Measurements from ENCODE around the gene ANKS1B.

The ANKS1B gene

GRCh38 chr12:99111600-99111999, 873.1 kb downstream of the ANKS1B start:
- Histone ChIP-seq H2AFZ (ENCODE audit: low read length) (no peak overlapping the region), H3K27ac (ENCODE audit: low read depth, low read length, poor library complexity, severe bottlenecking) (no peak overlapping the region), H4K20me1 (ENCODE audit: insufficient read depth, low read length) (no peaks in the 10 kb centered on the region), H3K4me3 (ENCODE audit: low read depth, low read length, poor library complexity, severe bottlenecking) (no peak overlapping the region), H3K4me2 (ENCODE audit: low read length) (no peak overlapping the region), H3K9me2 (ENCODE audit: low read depth, low read length) (no peaks in the 10 kb centered on the region), H3K9me3 (ENCODE audit: low read length) (no peaks in the 10 kb centered on the region), H3K9ac (ENCODE audit: low read length) (no peak overlapping the region), H3K27me3 (ENCODE audit: insufficient read depth, low read length) (no peaks in the 10 kb centered on the region), H3K79me2 (ENCODE audit: insufficient read depth, low read length) (no peaks in the 10 kb centered on the region), H3K4me1 (ENCODE audit: insufficient read depth, low read length, severe bottlenecking) (no peaks in the 10 kb centered on the region), H3F3A (ENCODE audit: insufficient read depth, low read length) (no peaks in the 10 kb centered on the region), H3K36me3 (ENCODE audit: insufficient read depth, low read length) (no peaks in the 10 kb centered on the region)
- TF ChIP-seq, protein P1, sequence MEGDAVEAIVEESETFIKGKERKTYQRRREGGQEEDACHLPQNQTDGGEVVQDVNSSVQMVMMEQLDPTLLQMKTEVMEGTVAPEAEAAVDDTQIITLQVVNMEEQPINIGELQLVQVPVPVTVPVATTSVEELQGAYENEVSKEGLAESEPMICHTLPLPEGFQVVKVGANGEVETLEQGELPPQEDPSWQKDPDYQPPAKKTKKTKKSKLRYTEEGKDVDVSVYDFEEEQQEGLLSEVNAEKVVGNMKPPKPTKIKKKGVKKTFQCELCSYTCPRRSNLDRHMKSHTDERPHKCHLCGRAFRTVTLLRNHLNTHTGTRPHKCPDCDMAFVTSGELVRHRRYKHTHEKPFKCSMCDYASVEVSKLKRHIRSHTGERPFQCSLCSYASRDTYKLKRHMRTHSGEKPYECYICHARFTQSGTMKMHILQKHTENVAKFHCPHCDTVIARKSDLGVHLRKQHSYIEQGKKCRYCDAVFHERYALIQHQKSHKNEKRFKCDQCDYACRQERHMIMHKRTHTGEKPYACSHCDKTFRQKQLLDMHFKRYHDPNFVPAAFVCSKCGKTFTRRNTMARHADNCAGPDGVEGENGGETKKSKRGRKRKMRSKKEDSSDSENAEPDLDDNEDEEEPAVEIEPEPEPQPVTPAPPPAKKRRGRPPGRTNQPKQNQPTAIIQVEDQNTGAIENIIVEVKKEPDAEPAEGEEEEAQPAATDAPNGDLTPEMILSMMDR (IDR thresholded peaks at IDR 0.05; ENCODE audit: low read length), result no peak
- no peak for TF ChIP-seq EZH2 (IDR thresholded peaks at IDR 0.05; ENCODE audit: borderline replicate concordance, low read length)

DNA sequence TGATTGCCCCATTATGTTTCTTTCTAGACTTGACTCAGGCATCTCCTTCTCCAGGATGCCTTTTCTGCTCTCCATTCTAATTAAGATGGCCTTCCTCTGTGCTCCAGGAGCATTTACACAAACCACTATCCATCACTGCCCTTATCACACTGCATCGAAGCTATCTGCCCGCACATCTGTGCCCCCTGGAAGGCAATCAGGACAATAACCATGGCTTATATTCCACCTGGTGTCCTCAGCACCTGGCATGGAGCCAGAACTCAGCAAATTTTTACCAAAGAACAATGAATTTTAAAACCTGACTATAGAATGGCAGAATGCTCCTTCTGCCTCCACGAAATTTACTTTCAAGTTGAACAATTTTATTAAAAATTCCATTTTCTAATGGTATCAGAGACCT, 873.9 kb downstream of the ANKS1B start:
- no peak overlapping the region for H3K27ac ChIP-seq (ENCODE audit: low read depth, low read length, poor library complexity, severe bottlenecking)
- H3K9ac ChIP-seq (ENCODE audit: low read length), result no peak overlapping the region
- no peaks in the 10 kb centered on the region for H3K9me3 ChIP-seq (ENCODE audit: low read length)
- no peak for TF ChIP-seq EZH2 (IDR thresholded peaks at IDR 0.05; ENCODE audit: borderline replicate concordance, low read length)
- TF ChIP-seq, protein P1 (IDR thresholded peaks at IDR 0.05; ENCODE audit: low read length), result no peak
- no peak overlapping the region for H3K4me3 ChIP-seq (ENCODE audit: low read depth, low read length, poor library complexity, severe bottlenecking)
- H3K9me2 ChIP-seq (ENCODE audit: low read depth, low read length), result no peaks in the 10 kb centered on the region
- no peak overlapping the region for H2AFZ ChIP-seq (ENCODE audit: low read length)
- no peaks in the 10 kb centered on the region for H3K79me2 ChIP-seq (ENCODE audit: insufficient read depth, low read length)
- no peaks in the 10 kb centered on the region for H3K4me1 ChIP-seq (ENCODE audit: insufficient read depth, low read length, severe bottlenecking)
- H3F3A ChIP-seq (ENCODE audit: insufficient read depth, low read length), result no peaks in the 10 kb centered on the region
- H3K36me3 ChIP-seq (ENCODE audit: insufficient read depth, low read length), result no peaks in the 10 kb centered on the region
- no peak overlapping the region for H3K4me2 ChIP-seq (ENCODE audit: low read length)
- no peaks in the 10 kb centered on the region for H4K20me1 ChIP-seq (ENCODE audit: insufficient read depth, low read length)
- H3K27me3 ChIP-seq (ENCODE audit: insufficient read depth, low read length), result no peaks in the 10 kb centered on the region

GRCh38 chr12:99110212-99110611, 874.5 kb downstream of the ANKS1B start:
- no peak overlapping the region for H3K27ac ChIP-seq (ENCODE audit: low read depth, low read length, poor library complexity, severe bottlenecking)

More at GRCh38 chr12:99110212-99110611, 874.5 kb downstream of the ANKS1B start:
- H4K20me1 ChIP-seq (ENCODE audit: insufficient read depth, low read length), result no peaks in the 10 kb centered on the region
- H3K27me3 ChIP-seq (ENCODE audit: insufficient read depth, low read length), result no peaks in the 10 kb centered on the region
- H3K36me3 ChIP-seq (ENCODE audit: insufficient read depth, low read length), result no peaks in the 10 kb centered on the region
- no peaks in the 10 kb centered on the region for H3K79me2 ChIP-seq (ENCODE audit: insufficient read depth, low read length)
- no peak overlapping the region for H3K4me3 ChIP-seq (ENCODE audit: low read depth, low read length, poor library complexity, severe bottlenecking)
- H3K9me3 ChIP-seq (ENCODE audit: low read length), result no peaks in the 10 kb centered on the region
- H3K9me2 ChIP-seq (ENCODE audit: low read depth, low read length), result no peaks in the 10 kb centered on the region
- H3K9ac ChIP-seq (ENCODE audit: low read length), result no peak overlapping the region
- no peak for TF ChIP-seq EZH2 (IDR thresholded peaks at IDR 0.05; ENCODE audit: borderline replicate concordance, low read length)
- TF ChIP-seq, protein P1 (IDR thresholded peaks at IDR 0.05; ENCODE audit: low read length), result no peak
- H2AFZ ChIP-seq (ENCODE audit: low read length), result no peak overlapping the region
- H3K4me2 ChIP-seq (ENCODE audit: low read length), result no peak overlapping the region
- no peaks in the 10 kb centered on the region for H3K4me1 ChIP-seq (ENCODE audit: insufficient read depth, low read length, severe bottlenecking)
- H3F3A ChIP-seq (ENCODE audit: insufficient read depth, low read length), result no peaks in the 10 kb centered on the region

All from OCI-LY1 (cell line).